NCI-H146 (cell line): ENCODE data around the gene RABGGTA.

Experiments used
- DNase-seq: peaks from one replicate; lab custom pipeline; 2025; lab: John Stamatoyannopoulos, UW

The RABGGTA gene

GRCh38 chr14:24271134-24271833, at the start of gene RABGGTA:
RABGGTA (minus strand) TSS chr14:24271597; CDS start chr14:24271115, 482 bp downstream.
- DNase-seq = peak; percentile 91

- no peak for DNase-seq
These were observed 45.9 kb upstream of the RABGGTA start for GRCh38 chr14:24317141-24317928.

- no peak for DNase-seq
These were observed 45.2 kb upstream of the RABGGTA start for GRCh38 chr14:24316597-24316950.

- no peak for DNase-seq
These were observed 44.6 kb upstream of the RABGGTA start for GRCh38 chr14:24315807-24316596.

GRCh38 chr14:24315243-24315806, 43.9 kb upstream of the RABGGTA start:
- DNase-seq = no peak

GRCh38 chr14:24314377-24315193, 43.2 kb upstream of the RABGGTA start:
- no peak for DNase-seq

GRCh38 chr14:24313913-24314312, 42.5 kb upstream of the RABGGTA start:
- no peak for DNase-seq

GRCh38 chr14:24312736-24313507, 41.5 kb upstream of the RABGGTA start:
- DNase-seq = no peak

- no peak for DNase-seq
These were observed 40.6 kb upstream of the RABGGTA start for GRCh38 chr14:24311837-24312615.

- peak; percentile 88 for DNase-seq
These were observed 39.5 kb upstream of the RABGGTA start, which contains the start of gene LTB4R for GRCh38 chr14:24310646-24311604. LTB4R (plus strand) TSS chr14:24311502; CDS start chr14:24315652, 4,150 bp downstream.

- no peak for DNase-seq
These were observed 38.9 kb upstream of the RABGGTA start for GRCh38 chr14:24310265-24310645.

GRCh38 chr14:24309538-24310264, 38.3 kb upstream of the RABGGTA start, which contains the start of gene LTB4R2:
LTB4R2 (plus strand) TSS chr14:24310140; CDS start chr14:24310665, 525 bp downstream.
- no peak for DNase-seq

GRCh38 chr14:24308342-24309124, 37.1 kb upstream of the RABGGTA start:
- DNase-seq = no peak

GRCh38 chr14:24307575-24308341, 36.4 kb upstream of the RABGGTA start, which contains the start of gene CIDEB:
CIDEB (minus strand) TSS chr14:24307977; CDS start chr14:24307858, 119 bp downstream.
- peak; percentile 30 for DNase-seq

- no peak for DNase-seq
These were observed 35.8 kb upstream of the RABGGTA start for GRCh38 chr14:24307156-24307574.

- DNase-seq = no peak
These were observed 32.6 kb upstream of the RABGGTA start for GRCh38 chr14:24304019-24304387.
